GM18873 (cell line): ENCODE data around the gene DOP1A.
"Not testable (repeated sequence)": the region's sequence is repeated elsewhere in the genome, so short reads cannot be mapped to it uniquely, and the experiment has no call there.

ENCODE experiments used
- ATAC-seq: cut with Tn5 transposase; IDR thresholded peaks from one replicate; pipeline ENCODE4 v1.9.1; 2021; ENCODE audit warnings: mild to moderate bottlenecking, moderate library complexity, moderate number of reproducible peaks; ENCODE audit not compliant: unreplicated experiment, low FRiP score

The DOP1A gene

DNA sequence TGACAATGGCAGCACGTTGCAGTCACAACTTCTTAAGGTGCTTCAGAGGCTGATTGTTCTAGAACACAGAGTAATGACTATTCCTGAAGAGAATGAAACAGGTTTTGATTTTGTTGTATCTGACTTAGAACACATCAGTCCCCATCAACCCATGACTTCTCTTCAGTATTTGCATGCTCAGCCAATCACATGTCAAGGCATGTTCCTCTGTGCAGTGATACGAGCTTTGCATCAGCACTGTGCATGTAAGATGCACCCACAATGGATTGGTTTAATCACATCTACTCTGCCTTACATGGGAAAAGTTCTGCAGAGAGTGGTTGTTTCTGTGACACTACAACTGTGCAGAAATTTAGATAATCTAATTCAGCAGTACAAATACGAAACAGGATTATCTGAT is 71.3 kb downstream of the DOP1A start:
- ATAC-seq, result no peak

DNA sequence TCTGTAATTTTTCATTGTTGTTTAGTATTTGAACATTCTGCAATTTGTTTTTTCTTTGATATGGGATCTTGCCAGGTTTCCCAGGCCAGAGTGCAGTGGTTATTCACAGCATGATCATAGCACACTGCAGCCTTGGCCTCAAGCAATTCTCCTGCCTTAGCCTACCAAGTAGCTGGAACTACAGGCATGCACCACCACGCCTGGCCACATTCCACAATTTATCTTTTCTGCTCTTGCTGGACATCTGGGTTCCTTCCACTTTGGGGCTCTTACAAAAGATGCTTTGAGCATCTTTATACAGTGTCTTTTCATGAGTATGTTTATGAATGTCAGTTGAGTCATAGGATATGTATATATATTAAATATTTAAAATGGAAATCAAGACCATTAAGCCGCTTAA is 83.6 kb downstream of the DOP1A start:
- no peak for ATAC-seq

DNA sequence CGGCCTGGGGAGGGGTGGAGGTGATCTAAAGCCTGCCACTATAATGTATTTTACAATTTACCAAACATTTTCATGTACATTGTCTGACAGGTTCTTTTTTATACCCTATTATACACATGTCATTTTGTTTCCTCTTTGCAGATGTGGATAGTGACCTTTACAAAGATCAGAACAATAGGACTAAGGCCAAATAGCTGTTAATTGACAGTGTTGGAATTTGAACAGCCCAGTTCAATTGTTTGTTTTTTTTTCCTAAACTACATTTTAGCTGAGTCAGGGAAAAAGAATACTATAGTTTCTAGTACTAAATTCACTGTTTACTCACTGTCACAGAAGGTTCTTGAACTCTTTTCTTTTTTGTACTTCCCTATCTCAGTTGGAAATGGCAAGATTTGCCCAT is 85.4 kb downstream of the DOP1A start:
- no peak for ATAC-seq

DNA sequence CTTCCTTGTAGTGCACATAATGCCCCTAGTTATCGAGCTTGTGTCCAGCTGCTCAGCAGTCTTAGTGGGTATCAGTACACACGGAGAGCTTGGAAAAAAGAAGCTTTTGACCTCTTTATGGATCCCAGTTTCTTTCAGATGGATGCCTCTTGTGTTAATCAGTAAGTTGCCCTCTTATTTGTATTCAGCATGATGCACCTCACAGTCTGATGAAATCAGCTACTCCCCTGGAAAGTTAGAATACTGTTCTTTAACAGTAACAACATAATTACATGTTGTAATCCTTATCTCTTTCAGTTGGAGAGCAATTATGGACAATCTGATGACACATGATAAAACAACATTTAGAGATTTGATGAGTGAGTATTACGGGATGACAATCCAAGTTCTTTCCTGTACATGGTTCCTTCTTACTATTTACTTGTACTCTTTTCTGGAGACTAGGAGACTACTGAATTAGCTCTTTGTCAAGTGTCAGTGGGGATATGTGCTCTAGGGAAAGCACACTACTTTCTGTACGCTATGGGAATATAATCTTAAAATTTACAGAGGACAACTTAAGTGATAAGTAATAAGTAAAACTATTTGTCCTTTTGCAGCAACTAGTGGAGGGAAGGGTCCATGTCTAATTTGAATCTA is 86.5 kb downstream of the DOP1A start:
- no peak for ATAC-seq

DNA sequence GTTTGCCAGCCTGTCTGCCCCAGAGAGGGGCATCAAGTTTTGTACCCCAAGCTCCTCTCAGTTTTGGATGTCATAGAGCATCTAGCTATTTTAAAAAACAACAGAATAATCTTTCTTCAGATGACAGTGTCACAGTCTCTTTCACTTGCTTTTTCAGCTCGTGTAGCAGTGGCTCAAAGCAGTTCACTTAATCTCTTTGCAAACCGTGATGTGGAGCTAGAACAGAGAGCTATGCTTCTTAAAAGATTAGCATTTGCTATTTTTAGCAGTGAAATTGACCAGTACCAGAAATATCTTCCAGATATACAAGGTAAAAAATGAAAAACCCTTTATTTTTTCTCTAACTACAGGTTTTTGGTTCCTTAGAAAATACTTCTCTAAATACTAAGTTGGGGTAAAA is 88.3 kb downstream of the DOP1A start:
- ATAC-seq, result no peak

DNA sequence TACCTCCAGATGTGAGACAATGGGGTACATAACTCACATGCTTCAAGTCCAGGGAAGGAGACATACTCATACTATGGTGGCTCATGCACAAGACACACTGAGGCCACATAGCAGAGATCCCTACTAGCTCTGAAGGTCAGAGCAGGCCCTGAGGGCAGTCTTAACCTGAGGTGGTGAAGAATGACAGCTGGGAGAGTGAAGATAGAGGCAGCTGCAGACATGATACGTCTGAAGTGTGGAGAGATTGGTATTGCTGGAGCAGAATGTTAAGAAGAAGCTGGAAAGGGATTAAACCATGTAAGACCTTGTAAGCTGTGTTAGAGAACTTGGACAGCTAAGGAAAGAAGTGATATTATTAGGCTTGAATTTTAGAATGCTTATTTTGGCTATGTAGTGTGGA is 92.7 kb downstream of the DOP1A start:
- no peak for ATAC-seq

DNA sequence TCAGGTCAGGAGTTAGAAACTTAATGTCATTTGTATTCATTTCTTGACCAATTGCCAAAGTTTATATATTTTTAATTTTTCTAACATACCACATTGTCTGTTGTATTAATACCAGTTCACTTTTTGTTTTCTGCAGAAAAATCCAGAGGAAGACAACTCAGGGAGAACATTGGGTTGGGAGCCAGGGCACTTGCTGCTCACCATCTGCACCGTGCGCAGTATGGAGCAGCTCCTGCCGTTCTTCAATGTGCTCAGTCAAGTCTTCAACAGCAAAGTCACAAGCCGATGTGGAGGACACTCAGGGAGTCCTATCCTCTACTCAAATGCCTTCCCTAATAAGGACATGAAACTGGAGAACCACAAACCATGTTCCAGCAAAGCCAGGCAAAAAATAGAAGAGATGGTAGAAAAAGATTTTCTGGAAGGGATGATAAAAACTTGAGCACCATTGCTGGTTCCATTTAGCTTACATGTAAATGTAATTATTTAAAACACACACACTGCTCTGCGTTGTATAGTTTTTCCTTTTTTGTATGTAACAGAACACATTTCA is 100.3 kb downstream of the DOP1A start:
- no peak for ATAC-seq

DNA sequence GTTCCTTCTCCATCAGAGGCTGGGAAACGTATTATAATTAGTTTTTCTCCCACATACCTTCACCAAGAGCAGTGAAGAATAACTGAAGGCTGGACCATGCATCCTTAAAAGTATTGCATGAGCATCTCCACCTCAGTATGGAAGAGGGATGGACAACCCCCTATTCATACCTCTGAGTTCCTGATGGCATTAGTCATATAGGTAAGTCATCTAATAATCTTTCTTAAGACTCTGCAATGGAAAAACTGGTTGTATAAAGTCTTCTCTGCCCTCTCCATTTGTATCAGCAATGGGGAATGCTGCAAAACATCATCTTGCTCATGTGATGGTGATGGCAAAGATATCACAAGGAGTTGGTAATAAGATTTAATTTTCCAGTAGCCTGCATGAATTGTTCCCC is 101.1 kb downstream of the DOP1A start:
- no peak for ATAC-seq

DNA sequence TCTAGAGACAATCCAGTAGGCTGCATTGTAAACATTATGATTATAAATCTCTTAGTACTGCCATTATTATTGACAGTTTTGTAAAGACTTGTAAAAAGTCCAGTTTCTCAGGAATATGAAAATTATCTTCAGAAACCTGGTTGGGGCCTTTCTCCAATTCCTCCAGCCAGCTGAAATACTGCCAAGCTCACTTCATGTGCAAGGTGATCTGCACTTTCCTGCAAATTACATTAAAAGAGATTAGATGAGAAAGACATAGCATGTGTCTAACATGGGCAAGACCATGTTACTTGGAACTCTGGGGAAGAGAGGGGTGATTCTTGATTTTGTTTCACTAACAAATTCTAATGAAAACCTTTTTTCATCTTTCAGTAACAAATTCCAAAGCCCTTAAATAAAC is 101.6 kb downstream of the DOP1A start:
- no peak for ATAC-seq

DNA sequence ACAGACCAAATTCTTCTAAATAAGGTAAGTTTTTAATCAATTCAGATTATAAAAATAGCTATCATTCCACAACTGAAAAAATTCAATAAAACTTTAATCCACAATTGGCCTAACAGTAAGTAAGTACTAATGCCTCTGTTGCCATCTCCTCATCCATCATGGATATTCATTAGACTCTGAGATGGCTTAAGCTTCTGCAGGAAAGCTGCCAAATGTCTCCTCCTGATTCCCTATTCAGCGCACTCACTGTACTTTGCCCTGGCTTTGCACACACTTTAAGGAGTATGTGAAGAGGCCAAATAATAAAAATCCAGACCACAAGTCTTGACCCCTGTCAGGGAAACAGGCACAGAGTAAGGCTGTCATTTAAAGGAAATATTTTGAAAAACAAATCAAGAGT is 102.0 kb downstream of the DOP1A start:
- no peak for ATAC-seq

DNA sequence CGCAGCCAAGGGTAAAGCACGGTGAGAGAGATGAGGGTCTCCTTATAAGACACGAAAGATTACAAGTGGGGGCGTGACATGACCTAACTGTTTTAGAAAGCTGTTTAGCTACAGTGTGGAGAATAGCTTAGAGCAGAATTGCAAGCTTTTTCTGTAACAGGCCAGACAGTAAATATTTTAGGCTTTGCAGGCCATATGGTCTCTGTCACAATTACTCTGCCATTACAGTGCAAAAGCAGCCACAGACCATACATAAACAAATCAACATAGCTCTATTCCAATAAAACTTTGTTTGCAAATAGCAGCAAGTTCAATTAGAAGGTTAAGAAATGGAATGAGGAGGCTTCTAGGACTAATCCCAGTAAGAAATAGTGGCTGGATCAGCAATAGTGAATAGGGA is 108.8 kb downstream of the DOP1A start:
- no peak for ATAC-seq

DNA sequence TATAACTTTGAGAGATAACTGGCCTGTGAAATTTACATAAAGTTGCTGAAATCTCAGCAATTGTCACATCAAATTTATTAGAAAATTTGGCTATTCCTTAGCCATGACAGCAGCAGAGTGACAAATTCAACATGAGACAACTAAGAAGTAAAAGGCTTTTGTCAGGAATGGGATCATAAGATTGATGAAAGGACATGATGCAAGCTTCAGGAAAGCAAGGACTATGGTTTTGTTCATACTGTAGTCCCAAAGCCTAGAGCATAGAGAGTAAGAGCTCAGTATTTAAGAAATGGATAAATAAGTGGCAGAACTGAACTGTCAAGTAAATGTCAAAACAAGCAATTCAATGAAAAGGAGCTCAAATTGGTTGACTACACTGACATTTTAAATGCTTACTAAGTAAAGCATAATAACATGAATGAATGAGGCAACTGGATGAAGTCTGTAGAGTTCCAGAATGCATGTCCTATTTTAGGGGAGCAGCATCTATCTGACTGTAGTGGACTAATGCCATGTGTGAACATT is 113.0 kb downstream of the DOP1A start:
- ATAC-seq, result no peak

DNA sequence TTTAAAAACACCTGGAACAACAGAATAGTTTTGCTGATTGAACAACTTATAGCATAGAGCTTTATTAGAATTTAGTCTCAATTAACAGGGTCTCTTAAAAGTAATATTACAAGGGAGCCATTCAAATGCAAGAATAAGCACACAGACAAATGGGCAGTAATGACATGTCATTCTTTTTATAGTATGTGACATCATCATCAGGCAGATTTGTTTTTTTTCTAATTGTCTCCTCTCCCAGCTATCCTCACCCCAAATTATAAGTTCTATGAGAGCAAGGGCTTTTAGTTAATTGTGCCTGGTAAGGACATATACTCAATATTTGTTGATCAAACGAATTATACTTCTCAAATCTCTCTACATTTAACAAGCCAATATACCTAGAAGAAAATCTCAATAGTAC is 114.6 kb downstream of the DOP1A start:
- ATAC-seq, result no peak

DNA sequence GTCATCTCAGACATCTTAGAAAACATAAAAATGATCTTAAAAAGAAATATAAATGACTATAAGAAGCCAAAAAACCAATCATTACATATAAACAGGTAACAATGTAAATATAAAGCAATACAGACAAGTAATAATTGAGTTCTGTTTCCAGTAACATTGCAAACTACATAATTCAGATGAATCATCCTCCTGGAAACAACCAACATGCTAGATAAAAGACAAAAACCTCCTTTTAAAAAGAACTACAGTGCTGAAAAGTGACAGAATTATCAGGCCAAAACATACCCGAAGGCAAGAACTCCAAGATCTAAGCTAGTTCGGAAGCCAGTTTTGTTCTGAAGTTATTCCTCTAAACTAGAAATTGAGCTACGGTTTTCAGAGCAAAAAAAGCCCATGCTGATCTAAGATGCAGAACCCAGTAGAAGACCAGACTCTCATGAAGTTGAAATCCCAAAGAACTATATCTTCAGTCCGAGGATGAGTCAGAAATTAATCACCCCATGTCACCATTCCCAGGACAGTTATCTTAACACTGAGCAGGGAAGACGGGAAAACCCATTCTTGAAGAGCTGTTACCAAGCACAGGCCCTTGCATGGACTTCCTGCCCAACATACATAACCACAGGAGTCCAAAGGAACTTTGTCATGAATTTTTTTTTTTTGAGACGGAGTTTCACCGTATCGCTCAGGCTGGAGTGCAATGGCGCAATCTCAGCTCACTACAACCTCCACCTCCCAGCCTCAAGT is 115.8 kb downstream of the DOP1A start:
- no peak for ATAC-seq

DNA sequence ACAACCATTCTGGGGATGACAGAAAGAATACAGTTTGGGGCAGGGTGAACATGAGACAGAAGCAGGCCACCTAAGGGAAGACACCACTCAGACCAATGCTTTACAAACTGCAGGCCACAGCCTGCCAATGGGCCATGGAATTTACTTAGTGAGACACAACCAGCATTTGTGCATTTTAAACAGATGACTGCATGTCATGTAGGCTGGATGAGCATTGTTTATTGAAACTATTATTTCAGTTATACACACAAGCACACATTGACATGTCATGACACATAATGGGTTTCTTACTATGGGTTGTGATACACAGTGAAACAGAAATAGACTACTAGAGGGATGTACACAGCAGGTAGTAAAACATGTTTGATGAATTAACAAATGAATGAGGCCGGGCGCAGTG is 117.6 kb downstream of the DOP1A start:
- ATAC-seq, result no peak

DNA sequence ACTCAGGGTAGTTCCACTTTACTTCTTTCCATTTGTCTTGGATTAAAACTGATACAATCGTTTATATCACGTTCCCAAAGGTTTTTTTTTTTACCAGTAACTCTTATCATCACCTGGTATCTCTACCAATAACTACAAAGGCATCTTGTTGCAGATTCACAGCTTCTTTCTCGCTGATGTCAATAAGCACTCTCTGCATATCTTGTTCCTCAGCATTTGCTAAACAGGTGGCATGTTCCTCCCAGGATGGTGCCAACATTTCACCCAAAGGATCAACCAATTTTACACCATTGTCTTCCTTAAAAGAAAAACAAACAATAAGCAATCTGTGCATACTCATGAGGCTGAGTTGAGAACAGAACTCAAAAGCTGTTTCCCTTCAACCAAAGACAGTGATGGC is 121.0 kb downstream of the DOP1A start:
- ATAC-seq, result no peak

DNA sequence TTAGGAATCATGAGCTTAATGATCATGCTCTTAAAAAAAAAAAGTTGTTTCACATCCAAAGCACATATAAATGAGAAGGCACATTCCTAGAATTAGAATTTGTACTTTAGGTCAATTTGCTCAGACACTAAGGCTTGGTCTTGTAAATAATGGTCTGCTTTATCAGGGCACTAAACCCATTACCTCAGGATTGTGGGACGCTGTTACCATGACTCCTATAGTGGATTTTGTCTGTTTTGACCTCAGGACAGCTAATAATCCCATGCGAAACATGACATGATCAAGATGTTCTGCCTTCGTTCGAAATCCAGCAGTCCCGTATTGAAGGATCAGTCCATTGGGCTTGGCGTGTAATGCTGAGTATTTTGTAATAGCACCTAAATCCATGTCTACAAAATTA is 123.2 kb downstream of the DOP1A start:
- ATAC-seq, result no peak

DNA sequence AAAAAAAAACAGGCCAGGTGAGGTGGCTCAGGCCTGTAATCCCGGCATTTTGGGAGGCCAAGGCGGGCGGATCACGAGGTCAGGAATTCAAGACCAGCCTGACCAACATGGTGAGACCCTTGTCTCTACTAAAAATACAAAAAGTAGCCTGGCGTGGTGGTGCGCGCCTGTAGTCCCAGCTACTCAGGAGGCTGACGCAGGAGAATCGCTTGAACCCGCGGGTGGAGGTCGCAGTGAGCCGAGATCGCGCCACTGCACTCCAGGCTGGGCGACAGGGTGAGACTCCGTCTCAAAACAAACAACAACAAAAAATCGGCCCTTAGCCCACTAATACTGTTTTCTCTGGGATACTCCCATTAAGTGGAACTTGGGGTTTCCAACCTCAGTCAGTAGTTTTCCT is 124.5 kb downstream of the DOP1A start:
- not testable (repeated sequence) for ATAC-seq

DNA sequence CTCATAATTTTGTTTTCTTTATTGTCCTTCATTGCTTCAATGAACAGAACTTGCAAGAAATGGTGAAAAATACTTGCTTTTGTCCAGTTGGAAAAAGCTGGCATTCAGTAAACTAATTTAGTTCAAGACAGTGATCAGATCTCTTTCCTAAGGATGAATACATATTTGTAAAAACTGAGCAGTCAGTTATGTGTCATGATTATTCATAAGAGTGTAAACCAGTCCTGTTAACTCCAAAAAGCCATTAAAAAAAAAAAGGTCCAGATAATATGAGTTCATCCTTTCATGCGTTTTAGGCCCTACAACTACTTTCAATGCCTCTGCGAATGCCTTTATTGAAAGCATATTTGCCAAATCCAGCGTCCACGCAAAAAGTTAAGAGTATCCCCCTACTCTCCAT is 125.0 kb downstream of the DOP1A start:
- no peak for ATAC-seq

DNA sequence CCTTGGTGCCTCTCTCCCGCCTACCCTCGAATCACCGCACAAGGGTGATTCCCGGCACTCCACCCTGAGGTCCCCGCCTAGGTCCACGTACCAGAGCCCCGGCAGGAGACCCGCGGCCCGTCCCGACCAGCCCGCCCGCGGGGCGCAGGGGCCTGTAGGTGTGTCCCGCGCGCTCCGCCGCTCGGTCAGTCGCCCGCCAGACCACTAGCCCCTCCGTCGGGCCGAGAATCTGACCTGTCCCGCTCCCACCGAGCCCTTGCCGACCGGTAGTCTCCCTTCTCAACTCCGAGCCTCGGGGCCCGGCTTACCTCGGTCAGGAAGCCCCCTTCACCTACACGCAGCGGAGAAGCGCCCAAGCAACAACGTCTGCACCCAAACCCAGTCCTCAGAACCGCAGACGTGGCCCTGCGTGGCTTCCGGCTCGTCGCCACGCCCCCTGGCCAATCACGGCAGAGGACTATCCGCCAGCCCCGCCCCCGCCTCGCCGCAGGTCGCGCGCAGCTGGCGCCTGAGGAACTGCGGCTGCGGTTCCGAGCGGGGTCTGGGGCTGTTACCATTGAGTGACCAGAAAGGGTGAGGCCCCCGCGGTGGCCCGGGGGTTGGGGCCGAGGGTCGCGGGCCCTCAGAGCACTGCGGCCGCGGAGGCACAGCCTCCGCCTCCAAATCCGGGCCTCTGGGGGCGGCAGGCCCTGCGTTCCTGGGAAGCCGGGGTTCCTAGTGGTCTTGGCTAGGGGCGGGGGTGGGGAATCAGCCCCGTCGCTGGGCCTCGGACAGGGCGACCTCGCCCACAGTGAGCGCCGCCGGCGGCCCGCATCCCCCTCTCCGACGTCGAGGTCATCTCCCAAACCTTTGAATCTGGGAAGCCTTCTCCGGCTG is 125.6 kb downstream of the DOP1A start, which contains the start of the genes PGM3 and RWDD2A:
Gene PGM3 (minus strand): TSS at position 395 of the 876 bp plus-strand sequence. CDS start 2,253 bp downstream, outside the sequence.
Gene RWDD2A (plus strand): TSS at position 487 of the 876 bp plus-strand sequence. CDS start 1,095 bp downstream, outside the sequence.
- peak; percentile 94 for ATAC-seq
